NOMO-1 treated with dmso at 0.1 percent for 144 hours (cell line): ENCODE results near the gene TRAF6.
"Not testable (repeated sequence)": the region's sequence is repeated elsewhere in the genome, so short reads cannot be mapped to it uniquely, and the experiment has no call there.

ENCODE experiments used
- DNase-seq: peaks from one replicate; lab custom pipeline; 2025; ENCODE audit not compliant: unreplicated experiment; lab: John Stamatoyannopoulos, UW

TRAF6 gene

DNA sequence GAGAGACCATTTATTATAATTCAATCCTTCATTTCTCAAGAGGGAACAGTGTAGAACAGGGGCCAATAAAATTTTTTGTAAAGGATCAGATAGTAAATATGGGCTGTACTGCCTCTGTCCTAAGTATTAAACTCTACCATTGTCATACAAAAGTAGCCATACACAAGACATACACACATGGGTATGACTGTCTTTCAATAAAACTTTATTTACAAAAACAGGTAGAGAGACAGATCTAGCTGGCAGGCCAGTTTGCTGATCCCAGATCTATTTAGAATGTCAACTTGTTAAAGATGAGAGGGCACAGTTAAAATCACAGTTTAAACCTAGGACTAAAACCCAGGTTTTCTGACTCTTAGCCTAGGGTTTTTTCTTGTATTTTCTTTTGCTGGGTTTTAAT, 16.7 kb downstream of the TRAF6 start:
- no peak for DNase-seq

DNA sequence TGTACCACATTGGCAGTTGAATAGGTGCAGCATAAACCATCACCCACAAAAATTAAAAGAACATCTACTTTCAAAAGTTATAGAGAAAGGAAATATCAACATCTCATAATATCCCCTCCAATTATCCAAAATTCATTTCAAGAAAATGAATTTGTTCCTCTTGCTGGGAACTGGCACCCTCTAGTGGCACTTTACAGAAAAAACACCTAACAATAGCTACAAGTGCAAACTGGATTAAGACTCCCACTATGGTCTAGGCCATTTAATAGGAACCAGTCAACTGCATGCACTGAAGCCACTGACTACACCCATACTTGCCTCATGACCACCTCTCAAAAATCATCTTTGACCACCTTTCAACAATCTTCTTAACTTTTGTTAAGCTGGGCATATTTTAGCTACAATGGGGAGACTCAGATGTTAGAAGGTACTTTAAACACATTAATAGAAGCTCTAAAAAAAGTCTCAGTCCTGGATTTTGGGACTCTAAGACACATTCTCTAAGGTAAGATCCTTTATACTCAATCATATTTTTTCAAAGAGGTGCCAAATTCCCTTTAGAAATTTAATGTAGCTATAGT, 17.3 kb downstream of the TRAF6 start:
- DNase-seq, result no peak

DNA sequence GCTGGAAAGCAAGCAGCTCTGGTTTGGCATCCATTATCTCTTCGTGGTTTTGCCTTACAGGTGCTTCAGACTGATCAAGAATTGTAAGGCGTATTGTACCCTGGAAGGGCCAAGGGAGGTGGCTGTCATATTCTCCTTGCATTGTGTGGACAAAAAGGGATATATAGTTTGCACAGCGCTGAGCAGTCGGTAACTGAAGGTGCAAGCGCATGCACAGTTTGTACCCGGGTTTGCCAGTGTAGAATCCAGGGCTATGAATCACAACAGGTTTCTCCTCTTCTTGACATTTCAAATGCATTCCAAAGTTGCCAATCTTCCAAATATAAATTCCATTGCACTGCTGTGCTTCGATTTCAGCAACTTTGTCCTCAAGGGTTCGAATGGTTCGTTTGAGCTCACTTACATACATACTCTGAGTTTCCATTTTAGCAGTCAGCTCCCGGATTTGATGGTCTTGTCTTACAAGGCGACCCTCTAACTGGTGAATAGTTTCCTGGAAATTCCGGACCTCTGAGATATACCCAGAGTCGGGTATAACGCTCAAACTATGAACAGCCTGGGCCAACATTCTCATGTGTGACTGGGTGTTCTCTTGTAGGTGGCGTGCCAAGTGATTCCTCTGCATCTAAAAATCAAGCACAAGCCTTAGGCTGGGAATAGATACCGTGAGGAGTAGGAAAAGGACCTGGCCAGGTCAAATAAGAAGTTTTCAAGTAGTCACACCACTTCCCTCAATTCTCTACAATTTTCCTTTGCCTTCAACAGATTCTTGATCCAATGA, 19.9 kb downstream of the TRAF6 start:
- DNase-seq, result no peak

DNA sequence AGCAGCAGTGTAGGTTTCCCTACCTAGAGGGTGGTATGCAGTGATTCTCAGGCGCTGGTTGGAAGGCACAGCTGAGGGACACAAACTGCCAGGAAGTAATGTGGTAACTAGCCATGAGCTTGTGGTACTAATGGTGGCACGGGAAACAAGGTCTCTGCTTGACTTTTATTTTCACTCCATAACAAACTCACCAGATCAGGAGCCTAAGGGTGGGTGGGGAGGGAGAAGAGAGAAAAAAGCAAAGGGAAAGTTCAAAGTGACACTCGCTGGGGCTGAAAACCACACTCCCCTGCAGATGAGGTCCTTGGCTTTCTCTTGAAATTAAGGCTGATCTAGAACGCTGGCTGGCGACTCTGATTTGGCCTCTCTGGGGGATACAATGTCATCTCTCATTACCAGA, 22.0 kb downstream of the TRAF6 start:
- no peak for DNase-seq

DNA sequence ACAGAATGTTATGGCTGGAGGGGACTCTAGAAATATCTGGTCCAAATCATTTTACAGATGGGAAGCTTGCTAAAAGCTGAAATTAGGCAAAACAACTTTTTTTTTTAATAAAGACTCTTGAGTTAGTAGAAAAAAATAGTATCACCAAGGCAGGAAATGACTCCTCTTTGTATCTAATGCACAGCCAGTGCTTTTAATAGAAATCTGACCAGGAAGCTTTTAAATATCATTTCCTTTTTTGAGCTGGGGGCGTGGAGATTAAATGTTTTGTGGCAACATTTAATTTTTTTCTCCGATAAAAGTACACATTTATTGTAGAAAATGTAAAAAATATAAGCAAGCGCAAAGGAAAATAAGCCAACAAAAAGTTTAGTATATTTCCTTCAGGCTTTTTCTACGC, 22.5 kb downstream of the TRAF6 start:
- no peak for DNase-seq

DNA sequence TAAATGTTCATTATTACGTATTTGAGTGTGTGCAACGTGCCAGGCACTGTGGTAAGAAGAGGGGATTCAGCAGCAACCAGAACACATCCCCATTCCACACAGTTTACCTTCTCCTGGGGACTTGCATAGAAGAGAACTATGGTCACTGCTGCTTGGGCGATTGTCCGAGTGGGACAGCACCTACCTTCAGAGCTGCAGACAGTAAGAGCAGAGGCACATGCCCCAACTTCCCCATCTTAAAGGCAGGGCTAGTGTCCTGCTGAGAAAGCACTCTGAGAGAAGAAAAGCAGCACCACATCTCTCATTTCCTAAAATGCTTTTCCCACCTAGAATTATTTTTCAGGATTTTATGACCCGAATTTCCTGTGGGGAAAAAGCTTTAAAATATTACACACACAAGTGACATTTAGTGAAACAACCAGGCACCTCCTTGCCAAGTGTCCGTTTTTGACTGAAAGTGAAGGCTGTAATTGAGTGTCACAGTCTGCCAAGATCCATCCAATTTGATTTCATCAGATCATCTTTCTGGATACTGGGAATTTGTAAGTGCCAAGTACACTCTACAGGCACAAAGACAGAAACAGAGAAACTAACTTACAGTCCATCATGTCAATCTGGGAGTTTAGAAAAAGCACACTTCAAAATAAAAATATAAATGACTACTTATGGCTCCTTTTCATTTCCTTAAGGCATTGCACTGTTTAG, 24.6 kb downstream of the TRAF6 start:
- DNase-seq, result no peak

DNA sequence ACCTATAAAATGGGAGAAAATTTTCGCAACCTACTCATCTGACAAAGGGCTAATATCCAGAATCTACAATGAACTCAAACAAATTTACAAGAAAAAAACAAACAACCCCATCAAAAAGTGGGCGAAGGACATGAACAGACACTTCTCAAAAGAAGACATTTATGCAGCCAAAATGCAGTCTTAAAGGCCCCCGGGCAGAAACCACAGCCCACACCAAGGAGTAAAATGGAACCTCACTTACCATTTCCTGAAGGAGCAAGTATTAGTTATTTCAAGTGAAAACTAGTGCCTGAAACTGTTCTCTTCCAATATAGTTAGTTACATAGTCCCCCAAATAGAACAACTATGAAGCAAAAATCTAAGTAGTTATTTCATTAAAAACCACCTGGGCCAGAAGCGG, 27.0 kb downstream of the TRAF6 start:
- DNase-seq, result not testable (repeated sequence)

DNA sequence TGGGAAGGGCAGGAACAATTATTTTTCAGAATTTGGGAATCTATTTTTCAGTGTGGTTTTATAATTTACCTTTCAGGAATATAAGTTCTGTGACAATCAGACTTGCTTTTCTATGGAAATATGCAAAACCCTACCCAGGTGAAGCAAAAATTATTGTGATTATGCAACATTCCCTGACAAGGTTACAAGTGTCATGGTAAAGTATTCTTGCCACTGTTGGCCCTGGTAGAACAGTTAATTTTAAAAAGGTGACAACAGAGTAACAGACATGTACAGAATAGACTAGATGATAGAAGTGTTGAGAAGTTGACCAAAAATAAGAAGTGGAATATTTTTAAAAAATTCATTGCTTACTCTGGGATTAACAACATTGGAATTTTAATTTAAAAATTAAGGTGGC, 29.2 kb downstream of the TRAF6 start:
- no peak for DNase-seq

DNA sequence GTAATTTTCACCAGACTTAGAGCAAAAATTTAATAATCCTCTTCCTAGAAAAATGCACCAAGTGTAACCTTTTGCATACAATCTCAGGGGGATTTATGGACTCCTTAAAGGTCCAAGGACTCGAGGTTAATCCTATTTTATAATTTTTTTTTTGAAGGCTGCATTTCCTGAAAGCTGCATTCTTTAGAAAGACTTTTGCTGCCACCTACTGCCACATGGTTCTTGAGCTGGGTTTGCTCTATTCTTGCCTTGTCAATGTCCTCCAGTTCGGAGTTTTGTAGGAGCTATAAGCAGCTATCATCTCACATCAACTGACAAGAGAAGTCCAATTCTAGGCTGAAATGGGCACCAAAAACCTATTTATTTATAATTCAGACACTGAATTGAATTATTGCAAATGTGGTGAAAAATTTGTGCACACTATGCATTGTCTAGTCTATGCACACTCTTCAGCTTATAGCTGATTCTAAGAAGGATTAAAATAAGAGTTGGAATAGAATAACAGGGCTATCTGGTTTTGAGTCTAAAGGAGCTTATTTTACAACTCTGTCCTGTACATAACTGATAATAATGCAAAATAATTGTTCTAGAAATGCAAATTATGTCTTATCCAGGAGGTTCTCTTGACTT, 31.3 kb downstream of the TRAF6 start:
- peak; percentile 16 for DNase-seq

DNA sequence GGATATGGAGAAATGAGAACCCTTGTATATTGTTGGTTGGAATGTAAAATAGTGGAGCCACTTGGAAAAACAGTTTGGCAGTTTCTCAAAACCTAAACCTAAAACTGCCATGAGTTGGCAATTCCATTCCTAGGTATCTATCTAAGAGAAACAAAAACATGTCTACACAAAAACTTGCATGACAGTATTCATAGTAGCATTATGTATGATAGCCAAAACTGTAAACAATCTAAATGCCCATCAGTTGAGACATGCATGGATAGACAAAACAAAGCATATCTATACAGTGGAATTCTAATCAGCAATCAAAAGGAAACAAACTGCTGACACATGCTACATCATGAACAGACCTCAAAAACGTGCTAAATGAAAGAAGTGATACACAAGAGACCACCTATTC, 34.9 kb downstream of the TRAF6 start:
- no peak for DNase-seq

DNA sequence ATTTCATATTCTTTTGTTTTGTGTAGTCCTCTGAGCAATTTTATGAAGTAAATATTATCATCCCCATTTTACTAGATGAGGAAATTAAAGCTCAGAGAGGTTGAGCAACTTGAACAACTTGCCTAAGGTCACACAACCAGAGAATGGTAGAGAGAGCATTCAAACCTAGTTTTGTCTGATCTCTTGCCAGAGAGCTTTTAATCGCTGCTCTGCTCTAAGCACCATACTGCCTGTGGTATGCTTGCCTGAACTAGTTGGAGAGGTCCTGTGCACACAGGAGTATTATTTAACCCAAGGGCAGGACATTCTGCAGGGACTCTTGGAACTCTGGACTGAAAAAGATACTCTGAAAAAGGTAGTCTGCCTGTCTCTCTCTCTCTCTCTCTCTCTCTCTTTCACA, 38.5 kb downstream of the TRAF6 start:
- DNase-seq, result no peak

DNA sequence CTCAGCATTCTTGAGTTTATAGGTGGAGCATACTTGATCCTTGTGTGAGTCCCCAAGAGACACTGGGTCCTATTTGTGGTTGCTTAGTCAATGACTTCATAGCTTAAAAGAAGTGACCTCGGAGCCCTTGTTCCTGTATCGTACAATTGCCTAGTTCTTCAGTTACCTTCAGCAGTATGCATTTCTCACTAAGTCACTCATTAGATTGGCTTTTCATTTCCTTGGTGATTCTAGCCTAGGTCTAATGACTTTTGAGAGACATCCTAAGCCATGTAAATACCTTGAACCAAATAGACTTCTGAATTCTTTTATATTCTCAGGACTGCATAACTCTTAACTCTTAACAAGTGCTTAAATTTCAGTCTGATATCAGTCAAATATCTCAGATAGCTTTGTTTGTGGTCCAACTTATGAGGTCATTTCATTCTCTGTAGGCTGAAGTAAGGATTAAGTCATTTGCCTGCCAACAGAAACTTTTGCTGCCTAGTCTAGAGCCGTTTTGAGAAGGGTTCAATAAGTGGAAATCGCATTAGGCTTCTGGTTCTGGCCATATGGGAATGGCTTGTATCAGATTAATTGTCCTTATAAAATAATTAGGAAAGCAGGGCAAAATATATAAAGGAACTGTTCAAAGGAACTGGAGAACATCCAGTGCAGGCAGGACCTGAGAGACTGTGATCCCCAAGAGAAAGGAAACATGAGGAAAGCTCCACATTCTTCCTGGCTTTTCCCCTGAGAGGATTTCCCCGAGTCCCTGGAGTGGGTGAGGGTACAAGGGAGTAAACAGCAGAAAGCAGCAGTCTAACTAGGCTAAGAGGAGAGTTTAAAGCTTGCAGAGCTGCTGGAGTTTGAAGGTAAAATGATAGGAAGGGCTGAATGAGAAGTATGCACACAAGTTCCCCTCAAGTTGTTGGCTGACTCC, 39.9 kb downstream of the TRAF6 start:
- no peak for DNase-seq

DNA sequence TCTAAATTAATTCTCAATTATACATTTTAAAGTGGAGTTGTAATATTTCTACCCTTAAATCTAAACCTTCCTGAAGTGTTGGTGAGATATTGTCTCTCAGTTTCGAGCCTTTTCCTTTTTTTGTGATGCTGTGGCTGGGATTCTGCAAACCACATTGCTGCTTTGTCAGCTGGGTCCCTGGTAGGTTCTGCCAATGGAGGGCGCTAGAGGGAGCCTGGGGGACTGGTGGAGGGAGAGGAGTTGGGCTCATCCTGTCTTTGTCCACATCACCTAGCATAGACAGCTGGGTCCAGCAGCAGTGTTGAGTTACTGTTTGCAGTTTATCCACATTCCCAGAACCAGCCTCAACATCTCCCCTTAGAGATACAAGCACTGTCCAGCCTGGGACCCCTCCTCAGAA, 41.0 kb downstream of the TRAF6 start:
- no peak for DNase-seq

DNA sequence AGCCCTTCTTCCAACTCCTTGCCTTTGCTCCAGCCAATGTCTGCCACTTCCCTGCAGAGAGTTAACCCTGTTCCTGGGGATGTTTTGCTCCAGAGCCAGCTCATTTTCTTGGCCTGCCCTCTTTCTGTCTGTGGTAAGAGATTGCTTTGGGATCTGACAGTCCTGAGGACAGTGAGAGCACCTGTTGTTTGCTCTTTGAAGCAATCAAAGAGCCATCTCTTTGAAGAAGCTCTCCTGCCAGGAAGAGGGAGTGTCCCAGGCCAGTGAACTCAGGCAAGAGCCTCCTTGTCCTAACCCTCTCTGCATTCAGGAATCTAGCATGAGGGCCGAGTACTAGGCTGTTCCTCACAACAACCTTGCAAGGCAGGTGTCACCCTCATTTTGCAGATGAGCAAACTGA, 42.2 kb downstream of the TRAF6 start:
- DNase-seq, result no peak

DNA sequence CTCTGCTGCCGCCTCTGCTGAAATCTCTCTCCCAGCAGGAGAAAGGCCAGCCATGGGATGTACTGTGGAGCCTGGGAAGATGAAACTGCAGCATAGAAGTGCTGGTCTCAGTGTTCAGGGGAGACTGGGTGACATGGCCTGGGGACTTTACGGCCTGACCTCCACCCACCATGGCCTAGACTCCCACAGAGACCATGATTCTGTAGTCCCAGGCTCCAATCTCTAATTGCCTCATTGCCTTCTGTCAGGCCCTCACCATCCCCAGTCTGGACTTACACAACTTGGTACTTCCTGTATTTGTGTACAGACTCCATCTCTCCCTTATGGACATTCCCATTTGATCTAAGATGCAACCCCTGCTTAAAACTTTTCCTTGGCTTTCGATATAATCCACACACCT, 43.1 kb downstream of the TRAF6 start:
- no peak for DNase-seq

DNA sequence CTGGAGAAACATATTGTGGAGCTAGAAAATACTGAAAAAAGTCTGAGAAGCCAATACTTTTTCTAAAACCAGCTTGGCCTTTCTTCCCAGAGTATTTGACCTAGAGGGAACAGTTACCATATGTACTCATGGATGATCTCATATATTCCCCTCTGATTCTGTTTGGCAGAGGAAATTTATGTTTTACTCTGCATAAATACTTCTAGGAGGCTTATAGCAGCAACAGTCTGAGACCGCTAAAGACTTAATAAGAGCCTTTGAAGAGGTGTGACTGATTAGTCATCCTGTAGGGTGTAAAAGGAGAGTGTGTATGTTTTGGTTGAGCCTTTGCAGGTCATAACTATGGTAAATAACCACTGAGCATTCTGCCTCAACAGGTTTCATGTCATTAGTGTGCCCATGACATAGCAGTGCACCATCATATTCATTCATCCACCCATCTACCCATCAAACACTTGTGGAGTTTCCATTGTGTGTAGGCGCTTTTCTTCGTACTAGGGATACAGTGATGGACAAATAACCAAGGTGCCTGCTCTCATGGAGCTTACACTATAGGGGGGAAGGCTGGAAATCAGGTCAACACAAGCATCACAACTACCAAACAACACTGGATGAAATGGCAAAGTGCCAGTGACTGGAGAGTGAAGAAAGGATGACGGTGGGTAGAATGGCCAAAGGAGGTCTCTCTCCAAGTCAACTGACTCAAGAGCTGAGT, 44.5 kb downstream of the TRAF6 start:
- no peak for DNase-seq

DNA sequence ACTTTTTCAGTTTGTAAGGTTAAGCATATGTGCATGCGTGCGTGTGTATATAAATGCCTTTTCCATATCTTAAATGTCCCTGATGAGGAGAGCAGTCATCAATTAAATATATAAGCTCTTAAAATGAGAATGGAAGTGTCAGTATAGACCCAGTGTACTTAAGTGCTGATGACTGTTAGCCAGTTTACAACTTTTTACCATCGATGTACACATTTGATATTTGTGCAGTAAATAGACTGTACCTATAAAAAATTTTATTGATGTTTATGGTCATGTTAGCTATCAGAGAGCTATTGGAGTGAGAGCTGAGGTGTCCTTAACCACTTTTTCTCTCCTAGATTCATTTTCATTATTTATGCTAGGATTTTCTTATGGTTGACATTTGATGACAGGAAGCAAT, 45.4 kb downstream of the TRAF6 start:
- DNase-seq, result no peak

DNA sequence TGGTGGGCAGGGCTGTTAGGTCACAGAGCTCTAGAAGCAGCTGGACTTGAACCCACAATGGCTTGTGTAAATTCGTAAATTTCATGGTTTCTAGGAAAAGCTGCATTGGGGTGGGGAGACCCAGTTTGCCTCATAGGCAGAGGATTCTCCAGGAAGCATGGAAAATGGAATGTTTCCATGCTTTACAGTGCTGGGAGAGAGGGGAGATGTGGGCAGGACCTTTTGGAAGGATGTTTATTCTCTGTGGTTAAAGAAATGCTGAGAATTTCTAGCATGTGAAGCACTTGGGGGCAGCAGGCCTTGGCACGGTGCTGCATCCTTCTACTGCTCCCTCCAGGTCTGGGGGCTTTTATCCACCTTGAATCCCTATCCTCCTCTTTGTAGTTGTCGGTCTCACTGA, 46.3 kb downstream of the TRAF6 start:
- no peak for DNase-seq

DNA sequence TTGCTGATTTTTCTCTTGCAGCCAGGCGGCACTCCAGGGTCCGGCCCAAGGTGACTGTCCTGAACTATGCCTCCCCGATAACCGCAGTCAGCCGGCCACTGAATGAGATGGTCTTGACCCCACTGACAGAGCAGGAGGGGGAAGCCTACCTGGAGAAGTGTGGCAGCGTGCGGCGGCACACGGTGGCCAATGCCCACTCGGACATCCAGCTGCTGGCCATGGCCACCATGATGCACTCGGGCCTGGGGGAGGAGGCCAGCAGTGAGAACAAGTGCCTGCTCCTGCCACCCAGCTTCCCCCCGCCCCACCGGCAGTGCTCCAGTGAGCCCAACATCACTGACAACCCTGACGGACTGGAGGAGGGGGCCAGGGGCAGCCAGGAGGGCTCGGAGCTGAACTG, 47.8 kb downstream of the TRAF6 start:
- no peak for DNase-seq

DNA sequence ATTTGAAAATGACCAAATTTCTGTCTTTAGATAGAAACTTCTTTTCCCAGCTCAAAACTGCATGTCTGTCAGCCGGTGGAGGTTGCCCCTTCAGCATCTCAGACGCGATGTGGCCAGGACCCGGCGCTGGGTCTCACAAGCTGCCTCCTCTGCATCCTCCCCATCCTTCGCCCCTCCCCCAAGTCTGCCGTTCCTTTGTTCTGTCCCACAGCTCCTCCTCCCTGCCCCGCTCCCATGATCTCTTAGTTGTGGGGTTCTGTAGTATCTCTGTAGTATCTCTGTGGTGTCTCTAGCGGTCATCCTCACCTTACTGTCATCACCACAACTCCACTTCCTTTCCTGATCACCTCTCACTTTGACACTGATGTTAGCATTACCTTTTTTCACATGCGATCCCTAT, 49.9 kb downstream of the TRAF6 start:
- no peak for DNase-seq
